Measurements from ENCODE around the gene NIP7. TPM values are rescaled to one million over a fixed set of nuclear protein-coding genes. Genes with fewer than 3 reads are reported as not detected.

The NIP7 gene
- total and polyA plus RNA-seq, 4 experiments from 2014 or later, result 23.4 to 31.9 (median 27.7) TPM

DNA sequence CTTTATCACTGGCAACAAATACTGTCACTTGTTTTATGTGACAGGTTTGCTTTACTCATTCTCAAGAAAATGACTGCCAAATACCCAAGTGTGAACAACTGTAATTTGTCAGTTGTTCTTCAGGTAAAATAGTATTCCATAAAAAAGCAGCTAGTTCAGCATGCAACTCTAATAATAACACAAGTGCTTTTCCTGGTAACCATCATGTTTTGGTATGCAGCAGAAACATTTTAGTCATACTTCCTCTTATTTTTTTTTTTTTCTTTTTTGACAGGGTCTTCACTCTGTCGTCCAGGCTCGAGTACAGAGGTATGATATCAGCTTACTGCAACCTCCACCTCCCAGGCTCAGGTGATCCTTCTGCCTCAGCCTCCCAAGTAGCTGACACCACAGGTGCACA is 41.7 kb downstream of the NIP7 start:
- intact Hi-C loops (cut with micrococcal nuclease), result no loop called here
- no peak overlapping the region for H3K4me3 ChIP-seq (ENCODE audit: low read length in 2 of 2)
- H3K27ac Mint-ChIP-seq, result no peak overlapping the region
- POLR2A ChIA-PET (ENCODE audit: partially characterized antibody), result interaction anchor here (1.9 kb wide), 1 partner anchor 52 kb away, joined by 4 read pairs; no protein-coding TSS in a partner anchor
- H3K4me1 Mint-ChIP-seq, result peaks cover 27 to 52% (median 38%) of the 10 kb centered on the region in 4 donors
- H3K27me3 ChIP-seq (ENCODE audit: insufficient read depth, low read length), result no peaks in the 10 kb centered on the region
- H3K36me3 Mint-ChIP-seq, result peaks cover 27 to 55% of the 10 kb centered on the region in 2 donors
- H3K9me3 ChIP-seq (ENCODE audit: control insufficient read depth in 1 of 2, low read length in 2 of 2), result no peaks in the 10 kb centered on the region
- no peaks in the 10 kb centered on the region for H3K27me3 Mint-ChIP-seq
- peaks cover 34% of the 10 kb centered on the region for H3K4me1 ChIP-seq (ENCODE audit: insufficient read depth, low read length)
- H3K9me3 Mint-ChIP-seq, result peaks cover 0 to 2% (median 0%) of the 10 kb centered on the region in 8 donors
- CTCF ChIA-PET (ENCODE audit: partially characterized antibody), result interaction anchor here (0.7 to 1.5 kb wide), 3 partner anchors 15 to 41 kb away, joined by 3 read pairs; no protein-coding TSS in a partner anchor
- H3K4me3 Mint-ChIP-seq, result no peak overlapping the region
- no peak overlapping the region for H3K27ac ChIP-seq (ENCODE audit: low read depth, low read length)
- peaks cover 46% of the 10 kb centered on the region for H3K36me3 ChIP-seq (ENCODE audit: insufficient read depth, low read length)
- DNase-seq, result no peak

DNA sequence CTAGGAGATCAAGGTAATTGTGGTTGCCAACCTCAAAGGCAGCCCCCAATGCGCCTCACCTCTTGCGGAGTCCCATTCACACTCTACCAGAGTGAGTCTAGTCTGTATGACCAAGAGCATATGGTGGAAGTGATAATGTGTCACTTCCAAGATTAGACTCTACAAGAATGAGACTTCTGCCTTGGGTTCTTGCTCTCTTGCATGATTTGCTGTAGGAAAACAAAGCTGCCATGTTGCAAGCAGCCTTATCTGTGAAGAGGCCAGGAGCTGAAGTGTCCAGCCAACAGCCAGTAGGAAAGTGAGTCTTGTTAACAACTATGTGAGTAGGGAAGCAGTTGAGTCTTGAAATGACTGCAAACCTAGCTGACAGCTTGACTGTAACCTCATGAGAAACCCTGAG is 42.8 kb downstream of the NIP7 start:
- no peak for DNase-seq
- Mint-ChIP-seq H3K27ac (peak overlapping the region in 3 of 7 donors; percentile 17 to 64 (median 43)), H3K36me3 (peaks cover 26 to 55% of the 10 kb centered on the region in 2 donors), H3K4me1 (peaks cover 27 to 56% (median 39%) of the 10 kb centered on the region in 4 donors), H3K27me3 (no peaks in the 10 kb centered on the region), H3K9me3 (peaks cover 0 to 2% (median 0%) of the 10 kb centered on the region in 8 donors), H3K4me3 (peak overlapping the region in 1 of 8 donors; percentile 5)
- ChIA-PET POLR2A (ENCODE audit: partially characterized antibody) (interaction anchor here (0.9 to 1.3 kb wide), 2 partner anchors 14 to 52 kb away, joined by 5 read pairs; partner anchors contain the start of gene PDF), CTCF (ENCODE audit: partially characterized antibody) (interaction anchor here (1.0 kb wide), 1 partner anchor 40 kb away, joined by 3 read pairs; no protein-coding TSS in a partner anchor)
- Histone ChIP-seq H3K27ac (ENCODE audit: low read depth, low read length) (no peak overlapping the region), H3K4me3 (ENCODE audit: low read length in 2 of 2) (no peak overlapping the region), H3K27me3 (ENCODE audit: insufficient read depth, low read length) (no peaks in the 10 kb centered on the region), H3K9me3 (ENCODE audit: control insufficient read depth in 1 of 2, low read length in 2 of 2) (no peaks in the 10 kb centered on the region), H3K4me1 (ENCODE audit: insufficient read depth, low read length) (peaks cover 38% of the 10 kb centered on the region), H3K36me3 (ENCODE audit: insufficient read depth, low read length) (peaks cover 46% of the 10 kb centered on the region)
- intact Hi-C loops (cut with micrococcal nuclease), result no loop called here

DNA sequence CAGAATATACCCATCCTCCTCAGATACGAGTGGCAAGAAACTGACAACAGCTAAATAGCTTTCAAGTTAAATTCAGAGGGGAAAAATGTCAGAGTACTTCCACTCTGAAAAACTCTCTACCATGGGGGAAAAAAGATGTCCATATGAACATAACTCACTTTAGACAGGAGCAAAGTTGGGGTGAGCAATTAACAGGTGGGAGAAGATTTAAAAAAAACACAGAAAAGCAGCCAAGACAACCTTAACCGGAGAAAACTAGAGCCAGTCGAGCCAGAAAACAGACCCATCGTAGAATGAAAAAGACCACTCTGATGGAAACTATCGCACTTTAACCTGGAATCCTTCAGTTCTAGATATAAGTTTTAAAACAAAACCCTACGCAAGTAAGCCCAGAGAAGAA is 45.4 kb downstream of the NIP7 start:
- no peaks in the 10 kb centered on the region for H3K27me3 Mint-ChIP-seq
- Histone ChIP-seq H3K27ac (ENCODE audit: low read depth, low read length) (peak overlapping the region; percentile 81), H3K27me3 (ENCODE audit: insufficient read depth, low read length) (no peaks in the 10 kb centered on the region), H3K4me3 (ENCODE audit: low read length in 2 of 2) (peak overlapping the region; percentile 21 to 74), H3K9me3 (ENCODE audit: control insufficient read depth in 1 of 2, low read length in 2 of 2) (no peaks in the 10 kb centered on the region), H3K36me3 (ENCODE audit: insufficient read depth, low read length) (peaks cover 30% of the 10 kb centered on the region), H3K4me1 (ENCODE audit: insufficient read depth, low read length) (peaks cover 30% of the 10 kb centered on the region)
- H3K9me3 Mint-ChIP-seq, result peaks cover 0 to 2% (median 0%) of the 10 kb centered on the region in 8 donors
- CTCF ChIA-PET (ENCODE audit: partially characterized antibody), result interaction anchor here (0.6 to 2.3 kb wide), 3 partner anchors 11 to 851 kb away, joined by 3 to 8 read pairs (median 5); no protein-coding TSS in a partner anchor
- POLR2A ChIA-PET (ENCODE audit: partially characterized antibody), result interaction anchor here (0.7 to 1.6 kb wide), 6 partner anchors 9 to 376 kb away, joined by 3 to 5 read pairs (median 4); partner anchors contain the start of gene PDF
- peak overlapping the region; percentile 85 to 94 (median 86) for H3K4me3 Mint-ChIP-seq
- peak overlapping the region; percentile 91 to 96 (median 94) for H3K27ac Mint-ChIP-seq
- H3K4me1 Mint-ChIP-seq, result peaks cover 17 to 41% (median 27%) of the 10 kb centered on the region in 4 donors
- intact Hi-C loops (cut with micrococcal nuclease), result loop anchor here (1.0 kb wide), 2 partner anchors 39 to 46 kb away; partner anchors contain the start of genes COG8, CYB5B and NIP7
- H3K36me3 Mint-ChIP-seq, result peaks cover 9 to 32% of the 10 kb centered on the region in 2 donors
- DNase-seq, result peak in 1 of 5 donors; percentile 9

DNA sequence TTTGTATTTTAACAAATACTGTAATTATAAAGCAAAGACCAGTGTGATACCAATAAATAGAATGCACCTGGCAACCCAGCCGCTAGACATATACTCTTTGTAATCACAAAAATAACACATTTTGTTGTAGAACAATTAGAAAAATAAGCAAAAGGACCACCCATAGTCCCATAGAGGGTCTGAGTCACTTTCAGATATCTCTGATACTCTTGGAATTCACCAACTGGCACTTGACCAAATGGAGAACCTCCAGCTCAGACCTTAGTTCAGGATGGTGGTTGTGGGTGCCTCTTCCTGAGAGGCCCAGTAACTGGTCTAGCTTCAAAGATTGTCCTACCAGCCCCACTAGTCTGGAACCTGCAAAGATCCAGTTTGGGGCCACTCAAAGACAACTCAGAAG is 47.0 kb downstream of the NIP7 start:
- Mint-ChIP-seq H3K9me3 (peaks cover 0 to 2% (median 0%) of the 10 kb centered on the region in 8 donors), H3K27me3 (no peaks in the 10 kb centered on the region), H3K36me3 (peaks cover 9 to 21% of the 10 kb centered on the region in 2 donors), H3K27ac (peak overlapping the region in 5 of 7 donors; percentile 59 to 98 (median 96)), H3K4me1 (peaks cover 17 to 41% (median 27%) of the 10 kb centered on the region in 4 donors), H3K4me3 (peak overlapping the region in 6 of 8 donors; percentile 48 to 98 (median 91))
- Histone ChIP-seq H3K9me3 (ENCODE audit: control insufficient read depth in 1 of 2, low read length in 2 of 2) (no peaks in the 10 kb centered on the region), H3K4me3 (ENCODE audit: low read length in 2 of 2) (no peak overlapping the region), H3K27ac (ENCODE audit: low read depth, low read length) (peak overlapping the region; percentile 81), H3K36me3 (ENCODE audit: insufficient read depth, low read length) (peaks cover 27% of the 10 kb centered on the region), H3K4me1 (ENCODE audit: insufficient read depth, low read length) (peaks cover 30% of the 10 kb centered on the region), H3K27me3 (ENCODE audit: insufficient read depth, low read length) (no peaks in the 10 kb centered on the region)
- no peak for DNase-seq
- ChIA-PET POLR2A (ENCODE audit: partially characterized antibody) (interaction anchor here (0.6 to 1.4 kb wide), 11 partner anchors 10 to 255 kb away, joined by 3 to 5 read pairs (median 3); no protein-coding TSS in a partner anchor), CTCF (ENCODE audit: partially characterized antibody) (interaction anchor here (2.2 kb wide), 1 partner anchor 10 kb away, joined by 12 read pairs; no protein-coding TSS in a partner anchor)
- intact Hi-C loops (cut with micrococcal nuclease), result loop anchor here (1.0 to 2.0 kb wide), 2 partner anchors 75 to 178 kb away; partner anchors contain the start of genes NFAT5 and VPS4A

Other genes starting within 250 kb of the NIP7 start
- 1 to 10 TPM; 2.7 to 3.3 TPM for gene HAS3, start 234.1 kb upstream of the NIP7 start, total RNA-seq
- under 1 TPM in 1 of 2 donors, not detected in 1; 0.07 TPM for gene HAS3, start 234.1 kb upstream of the NIP7 start, polyA plus RNA-seq
- gene CHTF8, start 207.2 kb upstream of the NIP7 start, total RNA-seq, result 100 to 1,000 TPM; 141 TPM
- 100 to 1,000 TPM; 160 to 231 TPM for gene CHTF8, start 207.2 kb upstream of the NIP7 start, polyA plus RNA-seq
- gene UTP4, start 207.1 kb upstream of the NIP7 start, total RNA-seq, result 10 to 100 TPM; 36.9 to 37.0 TPM
- 10 to 100 TPM; 64.8 to 96.5 TPM for gene UTP4, start 207.1 kb upstream of the NIP7 start, polyA plus RNA-seq
- gene SNTB2, start 152.6 kb upstream of the NIP7 start, total RNA-seq, result 10 to 100 TPM; 15.4 to 21.2 TPM
- 10 to 100 TPM in 1 of 2 donors, 1 to 10 TPM in 1; 4.5 to 19.1 TPM for gene SNTB2, start 152.6 kb upstream of the NIP7 start, polyA plus RNA-seq
- gene VPS4A, start 28.4 kb upstream of the NIP7 start, total RNA-seq, result 10 to 100 TPM; 46.7 to 48.3 TPM
- gene VPS4A, start 28.4 kb upstream of the NIP7 start, polyA plus RNA-seq, result 10 to 100 TPM; 27.2 to 41.2 TPM
- 10 to 100 TPM; 11.8 TPM for gene PDF, start 9.2 kb upstream of the NIP7 start, total RNA-seq
- gene PDF, start 9.2 kb upstream of the NIP7 start, polyA plus RNA-seq, result 10 to 100 TPM; 12.6 to 18.0 TPM
- gene COG8, start 208 bp upstream of the NIP7 start, total RNA-seq, result 10 to 100 TPM; 66.0 to 66.1 TPM
- gene COG8, start 208 bp upstream of the NIP7 start, polyA plus RNA-seq, result 10 to 100 TPM; 31.3 to 34.1 TPM
- gene TMED6, start 12.0 kb downstream of the NIP7 start, total RNA-seq, result 1 to 10 TPM; 2.5 to 5.4 TPM
- under 1 TPM in 1 of 2 donors, not detected in 1; 0.30 TPM for gene TMED6, start 12.0 kb downstream of the NIP7 start, polyA plus RNA-seq
- 10 to 100 TPM; 55.2 to 57.3 TPM for gene TERF2, start 46.2 kb downstream of the NIP7 start, total RNA-seq
- gene TERF2, start 46.2 kb downstream of the NIP7 start, polyA plus RNA-seq, result 10 to 100 TPM; 19.2 to 30.1 TPM
- 10 to 100 TPM; 59.2 to 64.4 TPM for gene CYB5B, start 84.8 kb downstream of the NIP7 start, total RNA-seq
- 100 to 1,000 TPM; 115 to 141 TPM for gene CYB5B, start 84.8 kb downstream of the NIP7 start, polyA plus RNA-seq
- gene NFAT5, start 226.2 kb downstream of the NIP7 start, total RNA-seq, result 10 to 100 TPM; 29.2 to 35.6 TPM
- 1 to 10 TPM; 1.8 to 8.3 TPM for gene NFAT5, start 226.2 kb downstream of the NIP7 start, polyA plus RNA-seq

Data from CD4-positive, alpha-beta memory T cell (primary cell).